GM19463 (cell line): Measurements from ENCODE around the gene FAM47B.

Experiments used
- ATAC-seq: cut with Tn5 transposase; IDR thresholded peaks from one replicate; pipeline ENCODE4 v1.9.1; 2021; ENCODE audit warnings: mild to moderate bottlenecking, moderate library complexity; ENCODE audit not compliant: unreplicated experiment

Gene FAM47B

GRCh38 chrX:34942496-34942895 lies at the start of gene FAM47B:
Gene FAM47B, plus strand, starts transcription at chrX:34942796. Its CDS starts 36 bp downstream, at chrX:34942832.
- no peak for ATAC-seq

DNA sequence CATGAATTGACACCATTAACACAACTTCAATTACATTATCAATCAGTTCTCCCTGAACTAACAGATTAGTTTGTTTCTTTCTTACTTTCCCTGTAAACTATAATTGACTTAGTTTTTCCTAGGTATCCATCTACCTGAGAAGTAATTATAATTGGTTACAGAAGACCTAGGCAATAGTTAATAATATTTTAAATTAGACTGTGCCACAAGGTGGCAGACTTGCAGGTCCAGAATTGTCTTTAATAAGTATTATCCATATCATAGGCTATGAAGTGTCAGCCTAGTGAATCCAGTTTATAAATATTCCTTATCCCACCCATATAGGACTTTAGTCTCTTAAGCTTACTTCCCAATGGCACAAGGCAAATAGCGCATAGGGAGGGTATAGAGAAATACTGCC lies 48.9 kb upstream of the FAM47B start:
- ATAC-seq, result no peak

DNA sequence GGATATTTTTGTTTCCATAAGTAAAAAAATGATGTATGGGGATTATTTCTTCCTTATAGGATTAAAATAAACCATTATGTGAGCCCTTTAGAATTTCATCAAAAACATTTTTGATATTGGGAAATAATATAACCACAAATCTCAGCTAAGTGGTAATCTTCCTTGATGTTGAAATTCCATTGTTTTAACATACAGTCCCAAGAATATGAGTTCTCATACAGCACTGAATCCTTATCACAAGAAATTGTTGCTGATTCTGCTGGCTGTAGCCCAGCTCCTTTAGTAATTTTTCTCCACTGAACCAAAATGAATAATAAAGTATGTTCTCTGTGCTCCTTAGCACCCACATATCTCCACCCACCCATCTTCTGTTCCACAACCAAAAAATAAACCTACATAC lies 41.9 kb upstream of the FAM47B start:
- no peak for ATAC-seq

- ATAC-seq, result no peak
Measured at GRCh38 chrX:34901761-34902160, 40.8 kb upstream of the FAM47B start.

DNA sequence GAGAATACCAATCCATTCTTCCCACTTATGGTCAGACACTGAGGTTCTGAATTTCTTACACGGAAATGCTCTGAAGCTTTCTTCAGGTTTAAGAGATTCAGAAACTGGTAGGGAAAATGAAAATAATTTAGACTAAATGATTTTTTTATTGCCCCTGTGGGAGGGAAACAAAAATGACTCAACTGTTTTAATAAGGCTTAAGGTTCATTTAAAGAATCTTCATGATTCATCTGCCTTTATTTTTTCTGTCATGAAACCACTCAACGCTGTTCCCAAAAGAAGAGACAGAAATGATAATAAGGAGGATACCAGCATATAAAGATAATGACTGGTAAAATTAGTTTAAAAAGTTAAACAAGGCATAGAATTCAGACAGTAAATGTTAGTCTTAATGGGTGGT lies 39.3 kb upstream of the FAM47B start:
- ATAC-seq, result no peak

GRCh38 chrX:34909151-34909550 lies 33.4 kb upstream of the FAM47B start:
- no peak for ATAC-seq

DNA sequence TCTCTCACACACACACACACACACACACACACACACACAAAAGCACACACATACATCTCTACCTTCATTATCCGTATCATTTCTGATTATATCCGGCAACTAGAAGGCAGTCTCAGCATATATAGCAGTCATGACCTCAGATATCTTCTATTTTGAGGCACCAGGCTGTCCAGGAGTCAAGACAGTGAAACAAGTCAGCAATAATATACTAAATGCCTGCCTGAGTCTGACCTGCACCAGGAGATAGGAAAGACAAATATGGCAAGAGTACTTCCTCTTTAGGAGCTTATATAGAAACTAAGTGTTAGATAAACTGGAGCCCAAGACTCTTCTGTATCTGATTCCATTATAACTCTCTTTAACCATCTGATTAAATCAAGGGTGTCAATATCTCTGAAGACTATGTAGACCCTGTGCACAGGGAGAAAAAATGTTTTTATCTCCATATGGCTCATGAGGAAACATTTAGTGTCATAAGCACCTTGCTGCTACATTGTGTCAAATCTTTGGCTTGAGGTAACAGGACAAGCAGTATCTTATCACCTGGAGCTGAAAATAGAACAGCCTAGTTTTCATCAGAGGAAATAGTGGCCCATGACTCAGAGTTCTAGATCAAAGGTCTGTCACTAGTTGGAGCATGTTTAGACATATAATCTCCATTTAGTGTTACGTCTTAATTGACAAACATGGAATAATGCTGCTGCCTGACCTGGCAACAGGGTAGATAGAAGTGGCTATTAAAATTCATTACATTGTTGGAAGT lies 27.0 kb upstream of the FAM47B start:
- no peak for ATAC-seq

DNA sequence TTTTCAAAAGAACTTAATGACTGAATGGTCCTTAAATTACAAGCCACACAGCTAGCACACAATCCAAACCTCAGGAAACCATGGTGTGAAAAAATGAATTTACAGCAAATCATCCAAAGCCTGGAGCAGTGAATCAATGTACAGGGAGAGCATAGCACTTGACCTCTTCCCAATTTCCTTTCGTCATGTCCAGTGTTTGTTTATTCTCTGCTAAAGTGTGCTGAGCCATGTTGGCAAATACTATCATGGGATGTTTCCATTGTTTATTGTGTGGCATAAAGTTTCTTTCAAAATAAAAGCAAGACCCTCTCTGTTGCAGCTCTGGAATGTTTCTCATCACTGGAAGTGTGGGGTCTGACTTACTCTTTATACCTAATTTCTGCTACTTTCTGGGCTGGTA lies 25.4 kb upstream of the FAM47B start:
- ATAC-seq, result no peak

- ATAC-seq, result no peak
Measured at GRCh38 chrX:34918091-34918736, 24.4 kb upstream of the FAM47B start.

DNA sequence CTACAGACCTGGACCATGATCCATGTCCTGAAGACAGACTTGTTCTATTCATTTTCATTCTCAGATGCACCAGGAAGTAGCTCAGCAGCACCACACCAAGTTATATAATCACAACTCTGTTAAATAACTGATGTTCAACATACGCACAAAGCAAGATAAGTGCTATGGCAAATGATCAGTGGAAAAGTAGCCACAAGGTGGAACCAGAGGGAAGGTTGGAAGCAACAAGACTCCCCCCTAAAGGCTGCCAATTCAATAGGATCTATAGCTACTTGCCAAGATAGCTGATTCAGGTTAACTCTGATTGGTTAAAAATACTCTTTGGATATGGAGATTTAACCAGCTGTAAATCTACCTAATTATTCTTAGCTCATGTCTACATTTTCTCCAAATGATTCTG lies 23.7 kb upstream of the FAM47B start:
- no peak for ATAC-seq

GRCh38 chrX:34927866-34928265 lies 14.7 kb upstream of the FAM47B start:
- ATAC-seq, result no peak

GRCh38 chrX:34943235-34943634 lies 639 bp downstream of the FAM47B start:
- ATAC-seq, result no peak

GRCh38 chrX:34956916-34957315 lies 14.3 kb downstream of the FAM47B start:
- ATAC-seq, result no peak

GRCh38 chrX:34961662-34962061 lies 19.1 kb downstream of the FAM47B start:
- ATAC-seq, result no peak

GRCh38 chrX:34972206-34972605 lies 29.6 kb downstream of the FAM47B start:
- no peak for ATAC-seq

DNA sequence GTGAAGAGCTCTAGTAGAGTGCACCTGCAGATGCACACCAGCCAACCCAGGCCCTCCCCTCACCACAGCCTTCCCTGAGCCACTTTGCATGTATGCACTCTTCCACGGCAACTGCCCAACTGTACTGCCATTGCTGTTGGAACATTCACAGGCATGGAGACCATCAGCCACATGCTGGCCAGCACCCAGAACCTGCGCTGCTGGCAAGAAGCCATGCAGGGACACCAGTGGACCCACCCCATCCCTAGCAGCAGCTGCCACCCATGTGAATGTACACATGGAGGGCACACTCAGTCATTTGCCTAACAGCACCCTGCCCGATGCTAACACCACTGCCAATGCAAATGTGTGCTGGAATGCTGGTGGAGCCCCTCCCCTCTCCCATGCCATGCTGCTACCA lies 35.6 kb downstream of the FAM47B start:
- ATAC-seq, result no peak

- no peak for ATAC-seq
Measured at GRCh38 chrX:34987646-34988045, 45.0 kb downstream of the FAM47B start.
